ENCODE measurements around the gene GPR146. TPM values are rescaled to one million over a fixed set of nuclear protein-coding genes. Genes with fewer than 3 reads are reported as not detected.

The GPR146 gene
- total RNA-seq, 4 donors from 2014 or later: 26.9 to 61.7 (median 39.0) TPM

GRCh38 chr7:1078519-1078918 lies 34.2 kb downstream of the GPR146 start:
- intact Hi-C loops (cut with DNase I; ENCODE audit: low total_unique reads): no loop called here
- WGBS, 2 donors: 84 to 95% methylated on average over 10 to 11 of the region's 11 CpGs
- TF ChIP-seq POLR2A (IDR thresholded peaks at IDR 0.05) (no peak), CTCF (IDR thresholded peaks at IDR 0.05) (no peak)
- H3K4me3 ChIP-seq (ENCODE audit: low read depth, poor library complexity, severe bottlenecking): no peak overlapping the region
- DNase-seq (ENCODE audit: low spot score in 2 of 2): no peak

- no peak overlapping the region for H3K4me3 ChIP-seq (ENCODE audit: low read depth, poor library complexity, severe bottlenecking)
- intact Hi-C loops (cut with DNase I; ENCODE audit: low total_unique reads): no loop called here
- WGBS, 2 donors: 91 to 93% methylated on average over 15 of the region's 15 CpGs
- no peak for DNase-seq (ENCODE audit: low spot score in 2 of 2)
- TF ChIP-seq CTCF (IDR thresholded peaks at IDR 0.05): no peak
- no peak for TF ChIP-seq POLR2A (IDR thresholded peaks at IDR 0.05)
Observed at GRCh38 chr7:1078985-1079384, 34.6 kb downstream of the GPR146 start.

- DNase-seq (ENCODE audit: low spot score in 2 of 2): no peak
- intact Hi-C loops (cut with DNase I; ENCODE audit: low total_unique reads): no loop called here
- TF ChIP-seq CTCF (IDR thresholded peaks at IDR 0.05) (no peak), POLR2A (IDR thresholded peaks at IDR 0.05) (no peak)
- no peak overlapping the region for H3K4me3 ChIP-seq (ENCODE audit: low read depth, poor library complexity, severe bottlenecking)
- 92 to 96% methylated on average over 11 to 12 of the region's 12 CpGs for WGBS, 2 donors
Observed at GRCh38 chr7:1079546-1079945, 35.2 kb downstream of the GPR146 start.

GRCh38 chr7:1080252-1080920 lies 36.0 kb downstream of the GPR146 start:
- no peak for TF ChIP-seq CTCF (IDR thresholded peaks at IDR 0.05)
- TF ChIP-seq POLR2A (IDR thresholded peaks at IDR 0.05): no peak
- DNase-seq (ENCODE audit: low spot score in 2 of 2): no peak
- no peak overlapping the region for H3K4me3 ChIP-seq (ENCODE audit: low read depth, poor library complexity, severe bottlenecking)
- 89 to 90% methylated on average over 35 to 38 of the region's 38 CpGs for WGBS, 2 donors
- intact Hi-C loops (cut with DNase I; ENCODE audit: low total_unique reads): no loop called here

- H3K4me3 ChIP-seq (ENCODE audit: low read depth, poor library complexity, severe bottlenecking): no peak overlapping the region
- WGBS, 2 donors: 92 to 94% methylated on average over 16 of the region's 16 CpGs
- no peak for TF ChIP-seq POLR2A (IDR thresholded peaks at IDR 0.05)
- no peak for TF ChIP-seq CTCF (IDR thresholded peaks at IDR 0.05)
- DNase-seq (ENCODE audit: low spot score in 2 of 2): no peak
- intact Hi-C loops (cut with DNase I; ENCODE audit: low total_unique reads): no loop called here
Observed at GRCh38 chr7:1080921-1081255, 36.5 kb downstream of the GPR146 start.

GRCh38 chr7:1081336-1081735 lies 37.0 kb downstream of the GPR146 start:
- H3K4me3 ChIP-seq (ENCODE audit: low read depth, poor library complexity, severe bottlenecking): no peak overlapping the region
- no peak for DNase-seq (ENCODE audit: low spot score in 2 of 2)
- no peak for TF ChIP-seq POLR2A (IDR thresholded peaks at IDR 0.05)
- no peak for TF ChIP-seq CTCF (IDR thresholded peaks at IDR 0.05)
- 92 to 94% methylated on average over 9 to 20 of the region's 20 CpGs for WGBS, 2 donors
- intact Hi-C loops (cut with DNase I; ENCODE audit: low total_unique reads): no loop called here

Data from lower leg skin (tissue), 4 donors.